NCI-H1092 treated with DMSO at 0.1 percent for 48 hours (cell line): Measurements from ENCODE around the gene NRBP1.
A peak's percentile ranks its signal among the peaks of the same experiment; 100 is the strongest.
"Not testable (repeated sequence)": the region's sequence is repeated elsewhere in the genome, so short reads cannot be mapped to it uniquely, and the experiment has no call there.

ENCODE experiments used
- DNase-seq: peaks from one replicate; lab custom pipeline; 2025; lab: John Stamatoyannopoulos, UW

Gene NRBP1

DNA sequence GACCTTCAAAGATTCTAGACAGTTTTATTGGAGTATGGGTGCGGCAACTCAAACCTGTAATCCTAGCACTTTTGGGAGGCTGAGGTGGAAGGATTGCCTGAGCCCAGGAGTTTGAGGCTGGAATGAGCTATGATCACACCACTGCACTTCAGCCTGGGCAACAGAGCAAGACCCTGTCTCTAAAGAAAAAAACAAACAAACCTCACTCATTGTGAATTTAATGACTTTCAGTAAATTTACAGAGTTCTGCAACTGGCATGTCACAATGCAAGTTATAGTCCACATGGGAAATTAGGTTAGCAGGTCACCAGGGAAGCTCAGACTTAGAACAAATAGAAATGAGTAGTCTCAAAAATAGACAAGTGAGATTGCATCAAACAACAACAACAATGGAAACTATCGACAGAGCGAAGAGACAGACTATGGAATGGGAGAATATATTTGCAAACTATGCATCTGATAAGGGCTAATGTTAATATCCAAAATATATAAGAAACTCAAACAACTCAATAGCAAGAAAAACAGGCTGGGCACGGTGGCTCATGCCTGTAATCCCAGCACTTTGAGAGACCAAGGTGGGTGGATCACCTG lies 6.7 kb upstream of the NRBP1 start:
- no peak for DNase-seq

DNA sequence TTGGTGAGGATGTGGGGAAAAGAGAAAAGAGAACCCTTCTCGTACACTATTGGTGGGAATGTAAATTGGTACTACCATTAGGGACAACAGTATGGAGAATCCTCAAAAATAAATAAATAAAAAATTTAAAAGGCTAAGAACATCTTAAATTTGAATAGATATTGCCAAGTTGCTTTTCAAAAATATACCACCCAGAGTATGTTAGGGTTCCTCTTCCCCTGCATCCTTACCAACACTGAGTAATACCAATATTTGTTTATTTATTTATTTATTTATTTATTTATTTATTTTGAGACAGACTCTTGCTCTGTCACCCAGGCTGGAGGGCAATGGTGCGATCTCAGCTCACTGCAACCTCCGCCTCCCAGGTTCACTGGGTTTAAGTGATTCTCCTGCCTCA lies 5.5 kb upstream of the NRBP1 start:
- no peak for DNase-seq

DNA sequence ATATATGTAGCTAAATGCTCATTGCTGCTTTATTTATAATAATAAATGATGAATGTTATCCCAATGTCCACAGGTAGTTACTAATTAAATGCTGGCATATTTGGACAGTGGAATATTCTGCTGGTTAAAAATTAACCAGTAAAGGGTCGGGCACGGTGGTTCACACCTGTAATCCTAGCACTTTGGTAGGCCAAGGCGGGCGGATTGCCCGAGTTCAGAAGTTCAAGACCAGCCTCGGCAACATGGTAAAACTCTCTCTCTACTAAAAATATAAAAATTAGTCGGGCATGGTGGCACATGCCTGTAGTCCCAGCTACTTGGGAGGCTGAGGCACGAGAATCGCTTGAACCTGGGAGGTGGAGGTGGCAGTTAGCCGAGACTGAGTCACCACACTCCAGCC lies 3.4 kb upstream of the NRBP1 start:
- DNase-seq: not testable (repeated sequence)

DNA sequence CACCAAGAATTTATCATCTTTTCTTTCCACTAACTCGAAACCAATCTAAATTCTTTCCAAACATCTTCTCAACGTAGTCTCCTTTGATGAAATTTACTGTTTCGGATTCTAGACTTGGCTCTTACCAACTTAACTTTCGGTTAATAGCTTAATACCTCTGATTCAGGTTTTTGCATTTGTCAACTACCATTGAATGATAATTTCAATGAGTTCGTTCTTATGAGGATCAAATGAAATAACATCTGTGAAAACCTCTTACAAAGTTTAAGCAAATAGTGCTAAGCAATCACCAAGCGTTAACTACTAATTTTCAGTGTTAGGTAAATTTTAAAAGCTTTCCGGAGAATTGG lies 593 bp upstream of the NRBP1 start:
- DNase-seq: no peak

DNA sequence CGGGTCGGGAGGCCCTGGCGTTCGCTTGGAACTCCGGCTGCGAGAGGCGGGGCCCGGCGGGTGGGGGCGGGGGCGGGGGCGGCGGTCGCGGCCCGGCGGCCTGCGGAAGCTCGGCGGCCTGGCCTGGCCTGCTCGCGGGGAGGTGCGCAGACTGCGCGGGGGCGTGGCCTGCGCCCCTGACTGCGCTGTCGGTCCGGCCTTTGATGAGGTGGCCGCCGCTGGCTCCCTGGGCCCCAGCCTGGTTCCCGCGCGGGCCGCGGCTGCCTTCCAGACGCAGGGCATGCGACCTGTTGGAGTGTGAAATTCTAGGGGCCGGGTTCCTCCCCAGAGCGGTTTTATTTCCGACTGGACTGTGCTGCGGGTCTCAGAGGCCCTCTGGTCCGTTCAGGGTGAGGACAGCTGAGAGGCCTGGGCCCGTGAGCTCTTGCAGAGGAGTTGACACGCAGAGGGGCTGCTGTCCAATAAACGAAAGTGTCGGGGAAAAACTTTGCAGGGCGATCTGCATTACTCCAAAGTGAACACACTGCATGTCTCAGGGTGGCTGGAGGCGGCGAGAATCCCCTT lies 629 bp downstream of the NRBP1 start:
- DNase-seq: peak; percentile 46

DNA sequence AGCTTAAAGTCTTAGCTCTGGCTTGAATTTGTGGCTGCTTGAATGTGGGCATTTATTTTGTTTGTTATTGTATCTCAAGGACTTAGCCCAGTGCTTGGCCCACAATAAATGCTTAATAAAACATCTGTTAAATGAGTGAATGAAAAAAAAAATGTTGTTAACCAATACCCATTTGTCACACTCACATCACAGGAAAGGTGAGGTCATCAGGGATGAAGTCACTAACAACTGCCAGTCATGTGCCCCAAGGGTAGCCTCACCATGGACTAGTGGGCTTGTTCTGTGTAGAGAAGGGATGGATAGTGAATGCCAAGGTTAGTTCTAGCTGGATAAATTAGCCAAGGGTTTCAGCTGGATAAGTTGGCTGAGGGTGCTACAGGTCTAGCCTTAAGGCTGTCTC lies 3.0 kb downstream of the NRBP1 start:
- no peak for DNase-seq

DNA sequence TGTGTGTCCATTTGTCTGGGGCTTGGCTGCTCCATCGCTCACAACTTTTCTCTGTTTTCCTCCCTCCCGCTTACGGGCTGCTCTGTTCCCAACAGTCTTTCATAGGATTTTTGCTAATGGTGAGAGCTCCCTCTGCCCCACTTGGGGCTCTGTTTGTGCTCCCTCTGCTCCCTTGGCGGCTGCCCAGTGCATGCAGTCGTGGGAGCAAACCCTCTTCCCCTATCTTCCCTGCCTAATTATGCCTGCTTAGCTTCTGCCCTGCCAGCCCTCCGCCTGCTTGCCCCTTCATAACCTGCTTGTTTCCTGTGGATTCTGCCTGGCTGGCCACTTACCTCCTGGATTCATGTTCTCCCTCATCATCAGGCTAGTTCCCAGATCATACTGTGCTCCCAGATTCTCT lies 7.2 kb downstream of the NRBP1 start:
- no peak for DNase-seq

DNA sequence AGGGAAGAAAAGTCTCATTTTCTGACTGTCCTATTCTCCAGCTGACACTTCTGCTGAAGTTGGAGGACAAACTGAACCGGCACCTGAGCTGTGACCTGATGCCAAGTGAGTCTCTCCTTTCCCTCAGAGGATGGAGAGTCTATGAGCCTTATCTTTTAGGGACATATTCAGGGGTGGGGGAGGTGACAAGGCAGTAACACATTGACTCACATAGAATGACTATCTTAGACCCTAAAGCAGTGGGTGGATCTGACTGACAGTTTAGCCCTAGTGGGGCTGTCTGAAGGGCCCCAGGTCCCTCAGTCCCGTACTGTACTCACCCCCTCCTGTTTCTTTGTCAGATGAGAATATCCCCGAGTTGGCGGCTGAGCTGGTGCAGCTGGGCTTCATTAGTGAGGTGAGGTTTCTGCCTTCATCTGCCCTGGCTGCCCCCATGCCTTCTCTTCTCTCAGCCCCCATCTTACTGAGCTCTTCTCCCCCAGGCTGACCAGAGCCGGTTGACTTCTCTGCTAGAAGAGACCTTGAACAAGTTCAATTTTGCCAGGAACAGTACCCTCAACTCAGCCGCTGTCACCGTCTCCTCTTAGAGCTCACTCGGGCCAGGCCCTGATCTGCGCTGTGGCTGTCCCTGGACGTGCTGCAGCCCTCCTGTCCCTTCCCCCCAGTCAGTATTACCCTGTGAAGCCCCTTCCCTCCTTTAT lies 12.9 kb downstream of the NRBP1 start:
- no peak for DNase-seq

DNA sequence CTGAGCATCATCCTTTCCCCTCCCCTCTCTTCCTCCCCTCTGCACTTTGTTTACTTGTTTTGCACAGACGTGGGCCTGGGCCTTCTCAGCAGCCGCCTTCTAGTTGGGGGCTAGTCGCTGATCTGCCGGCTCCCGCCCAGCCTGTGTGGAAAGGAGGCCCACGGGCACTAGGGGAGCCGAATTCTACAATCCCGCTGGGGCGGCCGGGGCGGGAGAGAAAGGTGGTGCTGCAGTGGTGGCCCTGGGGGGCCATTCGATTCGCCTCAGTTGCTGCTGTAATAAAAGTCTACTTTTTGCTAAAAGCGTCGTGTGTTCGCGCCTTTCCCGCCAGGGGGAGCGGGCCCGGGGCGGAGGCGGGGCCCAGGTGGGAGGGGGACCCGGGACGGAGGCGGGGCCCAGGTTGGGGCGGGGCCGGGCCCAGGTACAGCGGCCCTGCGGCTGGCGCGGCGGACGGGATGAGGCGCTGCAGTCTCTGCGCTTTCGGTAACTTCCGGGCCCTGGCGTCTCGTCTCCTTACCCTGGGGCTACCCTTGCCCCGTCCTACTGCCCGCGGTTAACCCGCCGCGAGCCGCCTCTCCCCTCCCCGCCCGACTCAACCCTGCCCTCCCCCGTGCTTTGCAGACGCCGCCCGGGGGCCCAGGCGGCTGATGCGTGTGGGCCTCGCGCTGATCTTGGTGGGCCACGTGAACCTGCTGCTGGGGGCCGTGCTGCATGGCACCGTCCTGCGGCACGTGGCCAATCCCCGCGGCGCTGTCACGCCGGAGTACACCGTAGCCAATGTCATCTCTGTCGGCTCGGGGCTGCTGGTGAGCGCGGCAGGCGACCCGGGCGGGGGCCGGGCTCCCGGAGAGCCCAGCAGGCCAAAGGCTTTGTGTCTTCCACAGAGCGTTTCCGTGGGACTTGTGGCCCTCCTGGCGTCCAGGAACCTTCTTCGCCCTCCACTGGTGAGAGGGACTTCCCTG lies 13.8 kb downstream of the NRBP1 start, which contains the start of gene KRTCAP3:
Gene KRTCAP3 (plus strand): TSS at position 424 of the 962 bp plus-strand sequence. CDS start 32 bp downstream, at position 456.
- DNase-seq: no peak

DNA sequence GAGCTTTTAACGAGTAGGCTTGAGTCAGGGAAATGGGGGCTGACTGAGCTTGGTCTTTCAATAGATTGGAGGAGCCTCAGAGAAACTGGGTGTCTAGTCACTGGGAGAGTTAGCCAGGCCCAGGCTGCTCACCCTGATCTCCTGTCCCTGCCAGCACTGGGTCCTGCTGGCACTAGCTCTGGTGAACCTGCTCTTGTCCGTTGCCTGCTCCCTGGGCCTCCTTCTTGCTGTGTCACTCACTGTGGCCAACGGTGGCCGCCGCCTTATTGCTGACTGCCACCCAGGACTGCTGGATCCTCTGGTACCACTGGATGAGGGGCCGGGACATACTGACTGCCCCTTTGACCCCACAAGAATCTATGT lies 14.5 kb downstream of the NRBP1 start:
- no peak for DNase-seq

DNA sequence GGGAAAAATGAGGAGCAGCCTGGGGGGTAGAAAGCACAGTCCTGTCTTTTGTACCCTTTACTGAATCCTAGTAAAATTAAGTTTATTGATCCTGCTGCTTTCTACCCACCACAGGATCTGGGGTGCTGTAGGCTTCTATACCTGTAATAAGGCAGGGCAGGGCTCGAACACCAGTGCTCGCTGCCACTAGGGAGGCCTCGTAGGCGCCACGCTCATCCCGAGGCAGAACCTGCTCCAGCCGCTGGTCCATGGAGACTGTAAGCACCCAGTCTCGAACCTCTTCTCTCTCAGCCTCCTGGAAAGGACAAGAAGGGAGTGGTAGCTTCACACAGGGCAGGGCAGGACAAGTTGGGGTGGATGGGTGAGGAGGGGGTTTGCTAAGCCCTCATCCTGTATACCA lies 16.7 kb downstream of the NRBP1 start:
- no peak for DNase-seq

DNA sequence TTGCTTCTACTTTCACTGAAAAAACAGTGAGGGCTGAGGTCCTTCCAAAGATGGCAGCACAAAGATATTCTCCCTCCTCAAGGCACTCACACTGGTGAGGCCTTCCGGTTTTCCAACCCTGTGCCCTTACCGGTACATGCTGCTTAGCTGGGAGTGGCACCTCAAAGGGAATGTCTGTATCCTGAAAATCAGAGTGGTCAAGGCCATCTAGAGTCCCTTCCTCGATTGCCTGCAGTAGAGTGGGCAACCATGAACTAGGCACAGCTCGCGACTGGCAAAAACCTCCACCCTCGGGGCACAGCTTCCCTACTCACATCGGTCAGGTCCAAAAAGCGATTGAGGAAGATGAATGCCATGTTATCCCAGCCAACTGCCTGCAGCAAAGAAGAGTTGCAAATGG lies 17.2 kb downstream of the NRBP1 start:
- no peak for DNase-seq

DNA sequence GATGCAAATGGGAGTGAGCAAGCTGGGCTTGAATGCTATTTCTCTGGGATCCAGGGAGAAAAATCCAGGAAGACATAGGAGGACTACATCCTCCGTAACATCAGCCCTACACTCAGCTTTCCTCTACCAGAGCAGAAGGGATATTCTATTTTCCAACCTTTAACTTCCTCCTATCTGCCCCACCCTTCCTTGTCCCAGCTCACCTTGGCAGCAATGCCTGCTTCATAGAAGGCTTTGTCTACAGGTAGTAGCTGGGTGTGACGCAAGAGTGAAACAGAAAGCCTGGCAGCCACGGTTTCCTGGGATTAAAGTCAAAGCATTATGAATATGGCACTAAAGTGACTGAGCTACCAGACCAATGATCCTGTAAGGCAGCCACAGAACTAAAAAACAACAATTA lies 17.6 kb downstream of the NRBP1 start:
- no peak for DNase-seq

DNA sequence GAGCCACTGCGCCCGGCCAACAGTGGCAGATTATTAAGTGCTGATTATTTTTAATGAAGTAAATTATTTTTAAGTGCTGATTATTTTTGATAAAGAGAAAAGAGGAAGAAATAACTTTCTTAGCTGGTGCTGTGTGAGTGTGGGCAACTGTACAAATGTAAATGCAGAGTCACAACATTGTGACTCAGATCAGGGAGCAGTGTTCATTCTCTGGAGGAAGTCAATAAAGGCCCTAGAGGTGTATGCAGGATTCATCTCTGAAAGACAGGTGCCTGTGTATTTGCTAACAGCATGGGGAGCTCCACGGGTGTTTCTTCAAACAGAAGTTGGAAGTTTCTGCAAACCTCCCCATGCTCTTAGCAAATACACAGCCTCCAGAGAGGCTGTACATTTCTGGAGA lies 19.9 kb downstream of the NRBP1 start:
- DNase-seq: no peak

DNA sequence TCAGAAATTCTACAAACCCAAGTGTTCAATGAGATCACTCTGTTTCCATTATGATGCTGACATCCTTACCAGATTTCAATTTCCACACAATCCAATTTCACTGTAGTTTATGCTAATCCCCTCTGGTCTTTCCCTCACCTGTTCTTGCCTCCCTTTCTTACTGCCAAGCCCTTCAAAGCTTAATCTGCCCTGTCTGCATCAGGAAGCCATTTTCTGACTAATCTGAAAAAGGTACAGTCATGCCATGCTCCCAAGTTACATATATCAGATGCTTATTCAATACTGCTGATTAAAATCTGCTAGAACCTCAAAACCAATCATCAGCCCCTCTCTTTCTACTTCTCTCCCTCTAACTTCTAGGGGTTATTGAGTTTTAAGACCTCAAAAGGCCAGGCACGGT lies 22.7 kb downstream of the NRBP1 start:
- no peak for DNase-seq

DNA sequence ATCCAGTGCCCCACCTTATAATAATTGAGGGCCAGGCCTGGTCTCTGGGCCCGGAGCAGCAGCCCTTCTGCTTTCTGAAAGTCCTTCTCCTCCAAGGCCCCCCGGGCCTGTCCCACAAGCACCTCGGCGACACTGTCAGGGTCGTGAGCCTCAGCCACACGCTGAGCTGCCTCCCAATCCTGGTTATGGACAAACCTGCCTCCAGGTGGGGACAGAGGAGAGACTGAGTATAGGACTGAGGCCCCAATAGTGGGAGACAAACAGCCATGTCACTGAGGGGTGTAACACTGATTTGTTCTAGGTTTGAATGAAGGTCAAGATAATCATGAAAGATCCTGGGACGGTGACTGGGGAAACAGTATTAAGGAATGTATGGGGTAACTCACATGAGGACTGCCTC lies 25.5 kb downstream of the NRBP1 start:
- DNase-seq: no peak

DNA sequence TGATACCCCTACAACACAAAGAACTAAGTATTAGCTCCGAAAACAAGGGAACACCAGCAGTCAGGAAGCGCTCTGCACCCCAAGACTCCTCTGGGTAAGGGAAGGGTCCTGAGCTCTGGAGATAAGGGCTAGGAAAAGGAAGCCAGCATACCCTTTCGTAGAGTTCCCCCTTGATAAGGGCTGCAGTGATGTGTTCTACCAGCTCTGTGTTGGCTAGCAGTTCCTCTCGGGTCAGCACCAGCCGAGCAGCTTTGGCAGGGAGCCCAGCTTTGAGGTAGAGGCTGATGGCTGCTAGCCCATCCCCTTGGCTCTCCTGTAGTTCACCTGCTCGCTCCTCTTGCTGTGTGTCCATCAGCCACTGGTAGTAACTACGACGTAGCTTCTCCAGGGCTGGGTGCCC lies 32.7 kb downstream of the NRBP1 start:
- DNase-seq: peak; percentile 10

DNA sequence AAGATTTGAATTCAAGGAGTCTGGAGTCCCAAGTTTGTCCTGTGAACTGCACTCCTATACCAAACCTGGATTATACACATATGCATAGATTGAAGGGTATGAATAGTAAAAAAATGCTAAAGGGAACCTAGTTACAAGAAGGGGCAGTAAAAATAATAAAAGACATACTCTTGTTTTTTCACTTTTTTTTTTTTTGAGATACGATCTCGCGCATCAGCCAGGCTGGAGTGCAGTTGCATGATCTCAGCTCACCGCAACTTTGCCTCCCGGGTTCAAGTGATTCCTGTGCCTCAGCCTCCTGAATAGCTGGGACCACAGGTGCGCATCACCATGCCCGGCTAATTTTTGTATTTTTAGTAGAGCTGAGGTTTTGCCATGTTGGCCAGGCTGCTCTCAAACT lies 36.0 kb downstream of the NRBP1 start:
- no peak for DNase-seq

DNA sequence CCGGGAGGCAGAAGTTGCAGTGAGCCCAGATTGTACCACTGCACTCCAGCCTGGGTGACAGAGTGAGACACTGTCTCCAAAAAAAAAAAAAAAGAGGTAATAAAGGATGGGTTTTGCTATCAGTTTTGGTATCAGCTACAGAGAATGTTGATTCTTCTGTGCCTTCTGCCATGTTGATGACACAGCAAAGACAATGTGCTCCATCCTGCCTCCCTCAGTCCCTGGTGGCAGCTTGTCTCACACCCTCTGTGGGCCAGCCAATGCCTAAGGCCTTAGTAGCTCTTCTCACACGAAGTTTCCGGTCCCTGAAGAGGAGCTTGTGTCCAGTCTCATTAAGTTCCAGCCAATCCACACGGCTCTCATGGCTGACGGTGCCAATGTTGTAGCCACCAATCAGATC lies 43.5 kb downstream of the NRBP1 start:
- no peak for DNase-seq

DNA sequence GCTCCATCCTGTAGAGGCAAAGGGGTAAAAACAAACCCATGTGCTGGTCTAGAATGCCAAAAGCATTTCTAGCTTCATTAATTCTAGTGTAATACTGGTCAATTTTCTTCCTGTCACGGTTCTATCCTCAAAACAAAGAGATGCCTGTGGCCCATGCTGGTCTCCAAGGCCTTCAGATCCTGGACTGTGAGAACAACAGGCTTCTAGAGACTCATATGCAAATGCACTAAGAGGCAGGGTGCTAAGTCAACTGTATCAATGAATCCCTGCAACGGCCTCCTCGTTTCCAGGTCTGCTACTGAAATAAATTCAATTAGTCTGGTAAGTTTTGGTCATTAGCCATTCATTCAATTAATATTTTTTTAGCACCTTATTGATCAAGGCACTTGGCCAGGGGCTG lies 57.1 kb downstream of the NRBP1 start:
- DNase-seq: no peak

DNA sequence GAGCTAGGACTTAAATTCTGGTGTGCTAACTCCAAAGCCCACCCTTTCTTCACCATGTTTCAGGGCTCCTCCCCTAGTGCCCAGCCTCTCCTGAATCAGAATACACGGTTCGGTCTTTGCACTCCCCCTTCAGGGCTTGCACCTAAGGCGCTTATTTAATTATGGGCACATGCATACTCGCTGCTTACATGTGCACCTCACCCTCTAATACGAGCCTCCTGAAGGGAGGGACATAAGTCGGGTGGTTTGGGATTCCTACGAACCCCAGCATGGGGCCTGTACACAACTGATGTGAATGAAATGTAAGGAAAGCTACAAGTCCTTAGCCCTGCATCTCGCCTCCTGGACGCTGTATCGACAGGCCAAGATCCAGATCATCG lies 60.7 kb downstream of the NRBP1 start:
- DNase-seq: peak; percentile 1

DNA sequence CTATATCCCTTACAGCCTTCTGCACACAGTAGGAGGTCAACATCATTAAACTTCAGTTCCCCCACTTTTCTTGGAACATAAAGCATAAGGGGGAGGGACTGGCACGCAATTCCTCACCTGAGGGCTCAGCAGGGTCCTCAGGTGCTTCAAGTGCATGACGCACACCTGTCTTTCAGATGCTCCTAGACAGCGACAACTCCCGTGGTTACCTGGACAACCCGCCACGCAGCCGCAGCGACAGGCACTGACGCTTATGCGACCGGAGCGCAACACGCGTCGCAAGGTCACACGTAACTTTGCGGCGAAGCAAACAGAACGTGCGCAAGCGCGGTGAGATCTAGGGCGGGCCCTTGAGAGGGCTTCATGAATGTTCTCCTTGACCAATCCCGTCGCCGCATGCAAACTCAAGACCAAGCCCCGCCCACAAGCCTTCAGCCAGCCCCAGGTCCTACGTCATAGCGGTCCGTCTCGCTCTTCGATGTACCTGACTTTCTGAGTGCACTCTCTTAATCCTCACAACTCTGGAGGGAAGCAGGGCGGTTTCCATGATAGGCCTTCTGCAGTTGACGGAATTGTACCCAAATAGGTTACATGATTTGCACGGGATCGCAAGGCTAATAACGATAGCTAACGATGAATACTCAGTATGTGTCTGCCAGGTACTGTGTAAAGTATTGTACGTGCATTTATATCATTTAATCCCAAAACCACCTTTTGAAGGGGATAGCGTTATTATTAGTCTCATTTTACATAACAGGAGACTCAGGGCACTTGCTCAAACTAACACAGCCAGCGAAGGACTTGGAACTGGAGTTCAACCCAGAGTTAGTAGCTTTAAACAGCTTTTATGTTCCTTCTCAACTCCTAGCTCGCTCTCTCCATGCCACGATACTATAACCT lies 61.3 kb downstream of the NRBP1 start, which contains the start of gene IFT172:
Gene IFT172 (minus strand): TSS at position 246 of the 900 bp plus-strand sequence. CDS start 90 bp downstream, at position 156.
- DNase-seq: peak; percentile 97
